ENCODE data around the gene NAALADL2.
"Not testable (repeated sequence)": the region's sequence is repeated elsewhere in the genome, so short reads cannot be mapped to it uniquely, and the experiment has no call there.

NAALADL2 gene

DNA sequence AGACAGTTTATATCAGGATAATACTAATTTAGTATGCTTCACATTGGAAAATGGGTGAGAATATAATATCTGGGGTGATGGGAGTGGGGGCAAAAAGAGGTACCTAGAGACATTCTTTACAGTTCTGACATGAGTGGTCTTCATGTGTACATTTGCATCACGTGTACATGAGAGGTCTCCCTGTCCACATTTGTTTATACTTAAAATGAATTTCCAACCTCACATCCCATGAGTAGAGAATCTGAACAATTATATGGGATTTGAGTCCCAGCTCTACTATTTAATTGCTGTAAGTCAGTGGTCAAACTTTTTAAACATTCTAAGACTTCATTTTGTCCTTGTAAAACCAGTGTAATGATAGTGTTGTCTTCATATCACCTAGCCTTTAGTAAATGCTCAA lies 408.4 kb downstream of the NAALADL2 start:
- DNase-seq (ENCODE audit: low spot score): no peak

DNA sequence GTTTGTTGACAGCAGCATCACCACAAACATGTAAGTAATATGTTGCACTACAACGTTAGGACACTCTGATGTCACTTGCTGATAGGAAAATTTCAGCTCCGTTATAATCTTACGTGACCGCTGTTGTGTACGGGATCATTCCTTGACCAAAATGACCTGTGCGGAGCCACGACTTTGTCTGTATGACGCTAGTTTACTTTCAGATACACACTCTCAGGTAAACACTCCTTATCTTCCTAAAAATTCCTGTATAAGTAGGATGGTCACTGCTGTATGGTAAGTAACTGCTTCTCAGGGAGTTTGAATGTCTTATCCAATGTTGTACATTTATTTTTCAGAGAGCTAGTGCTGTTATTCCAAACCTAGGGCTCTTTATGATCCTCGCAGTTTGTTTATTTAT lies 410.3 kb downstream of the NAALADL2 start:
- DNase-seq (ENCODE audit: low spot score): no peak

- DNase-seq (ENCODE audit: low spot score): no peak
Measured at GRCh38 chr3:175270198-175270837, 411.2 kb downstream of the NAALADL2 start.

DNA sequence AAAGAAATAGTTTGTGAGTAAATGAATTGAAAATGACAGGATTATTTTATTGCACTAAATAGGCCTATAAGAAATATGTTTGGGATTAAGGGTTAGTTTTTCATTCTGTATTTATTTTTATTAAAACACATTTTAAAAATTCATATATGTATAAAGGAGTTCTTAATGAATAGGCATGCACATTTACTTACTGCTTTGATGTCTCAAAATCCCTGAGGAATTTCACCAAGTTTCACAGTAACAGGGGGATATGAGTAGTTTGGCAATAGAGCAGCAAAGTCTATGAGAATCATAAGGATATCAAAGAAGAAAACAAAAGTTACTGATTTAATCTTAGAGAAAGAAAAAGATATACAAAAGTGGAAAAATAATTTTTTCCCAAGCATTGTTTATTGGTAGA lies 411.7 kb downstream of the NAALADL2 start:
- no peak for DNase-seq (ENCODE audit: low spot score)

DNA sequence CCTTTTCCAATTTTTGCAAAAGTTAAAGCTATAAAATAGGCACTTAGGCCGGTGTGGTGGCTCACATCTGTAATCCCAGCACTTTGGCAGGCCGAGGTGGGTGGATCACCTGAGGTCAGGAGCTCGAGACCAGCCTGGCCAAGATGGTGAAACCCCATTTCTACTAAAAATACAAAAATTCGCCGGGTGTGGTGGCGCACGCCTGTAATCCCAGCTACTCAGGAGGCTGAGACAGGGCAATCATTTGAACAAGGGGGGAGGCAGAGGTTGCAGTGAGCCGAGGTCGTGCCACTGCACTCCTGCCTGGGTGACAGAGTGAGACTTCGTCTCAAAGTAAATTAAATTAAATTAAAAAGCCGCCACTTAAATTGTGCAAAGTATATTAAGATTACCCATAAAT lies 412.3 kb downstream of the NAALADL2 start:
- not testable (repeated sequence) for DNase-seq (ENCODE audit: low spot score)

GRCh38 chr3:175272392-175272791 lies 413.3 kb downstream of the NAALADL2 start:
- no peak for DNase-seq (ENCODE audit: low spot score)

- DNase-seq (ENCODE audit: low spot score): no peak
Measured at GRCh38 chr3:175273573-175273972, 414.4 kb downstream of the NAALADL2 start.

- DNase-seq (ENCODE audit: low spot score): no peak
Measured at GRCh38 chr3:175274056-175274455, 414.9 kb downstream of the NAALADL2 start.

DNA sequence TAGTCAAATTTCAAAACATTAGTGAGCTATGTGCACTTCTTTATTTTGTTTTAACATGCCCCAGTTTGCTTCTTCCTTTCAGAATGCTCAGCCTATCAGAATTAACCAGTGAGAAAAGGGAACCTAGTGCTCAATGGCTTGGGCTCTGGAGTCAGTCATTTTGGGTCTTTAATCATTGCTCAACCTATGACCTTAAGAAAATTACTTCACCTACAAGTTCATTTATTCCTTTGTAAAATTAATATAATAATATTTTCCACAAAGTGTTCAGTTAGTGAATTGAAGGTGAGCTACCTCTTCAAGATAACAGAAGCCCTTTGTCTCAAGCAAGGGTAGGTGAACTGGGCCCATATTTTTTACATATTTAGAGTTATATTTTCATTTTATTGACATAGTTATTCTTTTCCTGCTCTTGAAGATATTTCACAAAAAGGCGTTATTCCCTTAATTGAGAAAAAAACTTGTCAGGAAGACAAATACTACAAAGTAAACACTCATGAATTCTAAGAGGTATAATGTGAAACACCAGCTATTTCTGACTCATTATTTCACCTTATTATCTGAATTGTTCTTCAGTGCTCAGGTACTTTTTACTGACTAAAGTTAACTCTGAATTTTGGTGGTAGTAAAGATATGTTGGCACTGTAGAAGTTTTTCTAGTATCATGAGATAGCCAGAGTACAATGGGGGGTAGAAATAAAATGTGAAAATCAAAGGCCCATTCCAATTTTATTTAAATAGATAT lies 415.5 kb downstream of the NAALADL2 start:
- DNase-seq (ENCODE audit: low spot score): no peak

DNA sequence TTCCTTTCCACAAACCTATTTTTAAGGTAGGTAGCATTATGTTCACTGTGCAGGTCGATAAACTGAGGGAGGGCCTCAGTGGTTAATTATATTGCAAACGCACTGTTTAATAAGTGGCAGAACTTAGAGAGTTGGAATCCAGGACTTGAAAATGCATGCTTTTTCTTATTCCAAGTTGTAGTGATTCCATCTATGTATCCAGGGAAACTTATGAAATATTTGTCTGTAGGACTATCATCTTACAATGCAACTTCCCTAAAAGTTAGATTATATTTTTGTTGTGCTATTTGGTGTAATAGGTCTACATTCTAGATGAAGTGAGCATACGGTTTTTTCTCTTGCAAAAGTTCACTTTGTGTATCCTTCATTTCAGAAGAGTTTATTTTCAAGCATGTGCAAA lies 419.5 kb downstream of the NAALADL2 start:
- no peak for DNase-seq (ENCODE audit: low spot score)

GRCh38 chr3:175279457-175279856 lies 420.3 kb downstream of the NAALADL2 start:
- DNase-seq (ENCODE audit: low spot score): no peak

GRCh38 chr3:175279911-175280310 lies 420.8 kb downstream of the NAALADL2 start:
- DNase-seq (ENCODE audit: low spot score): no peak

GRCh38 chr3:175287361-175287963 lies 428.3 kb downstream of the NAALADL2 start:
- DNase-seq (ENCODE audit: low spot score): no peak

GRCh38 chr3:175288621-175289020 lies 429.5 kb downstream of the NAALADL2 start:
- no peak for DNase-seq (ENCODE audit: low spot score)

DNA sequence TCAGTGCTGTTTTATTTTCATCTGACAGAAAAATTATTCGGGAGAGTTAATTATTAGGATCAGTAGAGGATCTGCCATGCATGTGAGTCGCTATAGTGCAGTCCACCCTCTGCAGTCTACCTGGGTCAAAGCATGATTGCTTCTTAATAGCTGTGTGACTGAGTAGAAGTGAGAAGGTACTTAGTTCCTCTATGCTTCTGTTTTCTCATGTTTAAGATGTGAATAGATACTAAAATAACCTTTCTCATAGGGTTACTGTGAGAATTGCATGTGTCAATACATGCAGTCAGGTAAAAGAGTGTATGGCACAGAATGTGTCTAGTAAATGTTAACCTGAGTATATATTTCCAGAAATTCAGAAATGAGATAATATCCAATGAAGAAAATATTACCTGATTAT lies 435.7 kb downstream of the NAALADL2 start:
- no peak for DNase-seq (ENCODE audit: low spot score)

GRCh38 chr3:175295248-175296130 lies 436.4 kb downstream of the NAALADL2 start:
- DNase-seq (ENCODE audit: low spot score): no peak

DNA sequence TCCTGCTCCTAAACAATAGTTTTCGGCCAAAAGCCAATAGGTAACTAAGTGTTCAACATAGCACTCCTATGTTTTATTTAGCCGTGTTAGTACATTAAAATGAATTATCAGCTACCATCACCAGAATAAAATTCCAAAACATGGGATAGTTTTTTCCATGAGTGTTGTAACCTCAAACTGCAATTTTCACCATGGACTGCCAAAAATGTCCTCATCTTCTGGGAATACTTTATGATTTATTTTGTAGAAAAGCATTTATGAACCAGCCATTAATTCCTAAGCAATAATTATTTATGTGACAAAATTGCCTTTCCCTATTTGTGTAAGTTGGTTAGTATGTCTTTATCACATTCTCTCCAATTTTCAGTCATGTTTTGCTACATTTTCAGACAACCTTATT lies 438.1 kb downstream of the NAALADL2 start:
- no peak for DNase-seq (ENCODE audit: low spot score)

GRCh38 chr3:175301741-175302140 lies 442.6 kb downstream of the NAALADL2 start:
- no peak for DNase-seq (ENCODE audit: low spot score)

- DNase-seq (ENCODE audit: low spot score): no peak
Measured at GRCh38 chr3:175304404-175304803, 445.3 kb downstream of the NAALADL2 start.

- DNase-seq (ENCODE audit: low spot score): no peak
Measured at GRCh38 chr3:175307642-175308041, 448.5 kb downstream of the NAALADL2 start.

- DNase-seq (ENCODE audit: low spot score): no peak
Measured at GRCh38 chr3:175308097-175308496, 449.0 kb downstream of the NAALADL2 start.

DNA sequence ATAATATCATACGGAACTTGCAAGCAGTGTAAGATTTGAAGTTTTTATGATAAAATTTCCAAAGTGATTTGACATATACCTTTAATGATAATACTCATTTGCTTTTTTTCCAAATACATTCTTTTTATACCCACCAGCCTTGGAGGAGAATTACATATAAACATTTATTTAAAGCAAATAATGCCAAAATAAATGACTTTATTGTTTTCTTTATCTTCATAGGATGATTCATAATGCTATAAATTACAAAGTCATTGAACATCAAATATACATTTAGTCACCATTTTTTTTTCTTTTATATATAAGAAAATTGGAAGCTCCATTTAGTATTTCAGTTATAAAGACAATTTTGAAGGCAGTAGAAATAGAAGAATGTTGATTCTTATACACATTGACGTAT lies 450.9 kb downstream of the NAALADL2 start:
- DNase-seq (ENCODE audit: low spot score): no peak

Measured in RKO (cell line).